PC-3 (cell line): Measurements from ENCODE around the gene SYN1. TPM values are rescaled to one million over a fixed set of nuclear protein-coding genes. Genes with fewer than 3 reads are reported as not detected.

ENCODE experiments used
- ATAC-seq: fragments of 200-7000 bp; cut with Tn5 transposase; 2 replicates; pipeline ENCODE4 v1.9.1; 2020; ENCODE audit warnings: mild to moderate bottlenecking, moderate library complexity
- BruUV-seq: library from RNA; stranded (reverse); fragments of 400-500 nt; replicated peaks from 2 replicates; lab custom pipeline; 2021; lab: Mats Ljungman, UMichigan
- CTCF ChIA-PET: fragments of 300-600 bp; sonication (Branson Sonifier 250); formaldehyde crosslinking; loops from one replicate; lab custom pipeline; 2022; ENCODE audit warnings: antibody characterized with exemption; lab: Charles Lee
- POLR2A ChIA-PET: fragments of 300-600 bp; sonication (Branson Sonifier 250); formaldehyde crosslinking; loops from one replicate; lab custom pipeline; 2022; ENCODE audit warnings: antibody characterized with exemption; ENCODE audit not compliant: unreplicated experiment; lab: Charles Lee
- DNase-seq: peaks from one replicate; pipeline ENCODE4 v3.0.0-alpha.2; 2015
- H2AFZ ChIP-seq: fragments of 300-600 bp; sonication (generic); 2 replicates; pipeline ENCODE4 v1.6.0; 2016; ENCODE audit warnings: antibody characterized with exemption, low read length
- H3F3A ChIP-seq: fragments of 300-600 bp; sonication (generic); one replicate; pipeline ENCODE4 v1.6.0; 2017; ENCODE audit warnings: antibody characterized with exemption, low read length, control low read depth, mild to moderate bottlenecking; ENCODE audit not compliant: unreplicated experiment
- H3K27ac ChIP-seq: fragments of 300-600 bp; sonication (generic); 2 replicates; pipeline ENCODE4 v1.5.1; 2016; ENCODE audit warnings: mild to moderate bottlenecking, low read length
- H3K27me3 ChIP-seq: fragments of 300-600 bp; sonication (generic); 2 replicates; pipeline ENCODE4 v1.6.1; 2016; ENCODE audit warnings: low read length, mixed read lengths
- H3K36me3 ChIP-seq: fragments of 300-600 bp; sonication (generic); 2 replicates; pipeline ENCODE4 v1.6.1; 2016; ENCODE audit warnings: low read depth, mixed run types, low read length, mixed read lengths
- H3K4me1 ChIP-seq: fragments of 300-600 bp; sonication (generic); 2 replicates; pipeline ENCODE4 v1.5.1; 2016; ENCODE audit warnings: low read length; ENCODE audit not compliant: insufficient read depth
- H3K4me2 ChIP-seq: fragments of 300-600 bp; sonication (generic); 2 replicates; pipeline ENCODE4 v1.6.0; 2016; ENCODE audit warnings: low read length
- H3K4me3 ChIP-seq: fragments of 300-600 bp; sonication (generic); 2 replicates; pipeline ENCODE4 v1.5.1; 2016; ENCODE audit warnings: mild to moderate bottlenecking, low read length, mixed read lengths
- H3K79me2 ChIP-seq: fragments of 300-600 bp; sonication (generic); 2 replicates; pipeline ENCODE4 v1.6.1; 2017; ENCODE audit warnings: low read length, mixed read lengths
- H3K9ac ChIP-seq: fragments of 300-600 bp; sonication (generic); 2 replicates; pipeline ENCODE4 v1.6.0; 2016; ENCODE audit warnings: mild to moderate bottlenecking, low read length
- H3K9me2 ChIP-seq: fragments of 300-600 bp; sonication (generic); replicated peaks from 2 replicates; pipeline ENCODE4 v1.6.1; 2016; ENCODE audit warnings: mixed run types, low read length, mixed read lengths
- H3K9me3 ChIP-seq: fragments of 300-600 bp; sonication (generic); 2 replicates; pipeline ENCODE4 v1.6.1; 2016; ENCODE audit warnings: low read length, mixed read lengths
- H4K20me1 ChIP-seq: fragments of 300-600 bp; sonication (generic); 2 replicates; pipeline ENCODE4 v1.6.1; 2016; ENCODE audit warnings: low read length, mixed read lengths
- CTCF ChIP-seq: fragments of 300-600 bp; sonication (generic); conservative IDR thresholded peaks from 2 replicates; pipeline ENCODE4 v1.5.1; 2017; ENCODE audit warnings: antibody characterized with exemption, low read depth, mild to moderate bottlenecking, low read length
- EZH2 ChIP-seq: fragments of 300-600 bp; sonication (generic); IDR thresholded peaks from one replicate; pipeline ENCODE4 v1.6.1; 2017; ENCODE audit warnings: antibody characterized with exemption, mild to moderate bottlenecking, low read length; ENCODE audit not compliant: unreplicated experiment
- EZH2phosphoT487 ChIP-seq: fragments of 300-600 bp; sonication (generic); IDR thresholded peaks from 2 replicates; pipeline ENCODE4 v1.6.1; 2018; ENCODE audit warnings: mild to moderate bottlenecking, antibody characterized with exemption, low read length, borderline replicate concordance
- intact Hi-C: fragments of 100-400 bp; cut with micrococcal nuclease; formaldehyde crosslinking; loops from 2 replicates; pipeline ENCODE4 v1.9.0; 2023
- total RNA-seq: library from RNA; depleted of rRNA; stranded (reverse); fragments of >200 nt; gene quantifications from 2 replicates; pipeline ENCODE4 v1.2.3, GENCODE V29; 2014

Gene SYN1
- total RNA-seq, 1 experiment from 2014 or later = not detected

- Histone ChIP-seq H2AFZ (no peak overlapping the region), H3K9me3 (no peaks in the 10 kb centered on the region), H3K4me1 (no peaks in the 10 kb centered on the region), H3K36me3 (no peaks in the 10 kb centered on the region), H3F3A (no peaks in the 10 kb centered on the region), H3K27ac (no peak overlapping the region), H3K9me2 (no peaks in the 10 kb centered on the region), H3K27me3 (no peaks in the 10 kb centered on the region), H4K20me1 (no peaks in the 10 kb centered on the region), H3K4me3 (no peak overlapping the region), H3K9ac (no peak overlapping the region), H3K79me2 (no peaks in the 10 kb centered on the region), H3K4me2 (no peak overlapping the region)
- DNase-seq = peak; percentile 44
- BruUV-seq = no TSS peak
- peak; percentile 50; the same call in 1 of the 2 replicates for ATAC-seq
- POLR2A ChIA-PET = no interaction called here
- intact Hi-C loops = loop anchor here (1.0 kb wide), 1 partner anchor 88 kb away; no protein-coding TSS in a partner anchor
- CTCF ChIA-PET = no interaction called here
- TF ChIP-seq EZH2 (no peak), CTCF (peak; percentile 49)
These were observed 9.3 kb upstream of the SYN1 start for GRCh38 chrX:47628982-47629381.

- Histone ChIP-seq H2AFZ (no peak overlapping the region), H4K20me1 (no peaks in the 10 kb centered on the region), H3K9ac (no peak overlapping the region), H3K4me2 (no peak overlapping the region), H3K79me2 (no peaks in the 10 kb centered on the region), H3K4me1 (no peaks in the 10 kb centered on the region), H3K9me2 (no peaks in the 10 kb centered on the region), H3K27ac (no peak overlapping the region), H3K4me3 (no peak overlapping the region), H3K9me3 (no peaks in the 10 kb centered on the region), H3K36me3 (no peaks in the 10 kb centered on the region), H3K27me3 (no peaks in the 10 kb centered on the region), H3F3A (no peaks in the 10 kb centered on the region)
- ATAC-seq (no peak), DNase-seq (no peak)
- POLR2A ChIA-PET = no interaction called here
- CTCF ChIA-PET = no interaction called here
- TF ChIP-seq EZH2 (no peak), EZH2phosphoT487 (no peak), CTCF (no peak)
- intact Hi-C loops = no loop called here
- no TSS peak for BruUV-seq
These were observed 5.7 kb upstream of the SYN1 start for GRCh38 chrX:47625365-47625764.

- POLR2A ChIA-PET = no interaction called here
- DNase-seq = no peak
These were observed 3.9 kb upstream of the SYN1 start for GRCh38 chrX:47623540-47624027.

More at GRCh38 chrX:47623540-47624027, 3.9 kb upstream of the SYN1 start:
- Histone ChIP-seq H3K4me2 (no peak overlapping the region), H3K9me3 (no peaks in the 10 kb centered on the region), H3K36me3 (no peaks in the 10 kb centered on the region), H3F3A (no peaks in the 10 kb centered on the region), H4K20me1 (no peaks in the 10 kb centered on the region), H3K4me1 (no peaks in the 10 kb centered on the region), H3K27me3 (no peaks in the 10 kb centered on the region), H3K9ac (no peak overlapping the region), H3K4me3 (no peak overlapping the region), H3K27ac (no peak overlapping the region), H2AFZ (no peak overlapping the region), H3K9me2 (no peaks in the 10 kb centered on the region), H3K79me2 (no peaks in the 10 kb centered on the region)
- BruUV-seq = no TSS peak
- ATAC-seq = no peak
- CTCF ChIA-PET = no interaction called here
- no peak for TF ChIP-seq EZH2phosphoT487
- no peak for TF ChIP-seq EZH2
- TF ChIP-seq CTCF = no peak
- intact Hi-C loops = no loop called here
